ENCODE measurements around the gene RIPOR2. TPM values are rescaled to one million over a fixed set of nuclear protein-coding genes. Genes with fewer than 3 reads are reported as not detected.

RIPOR2 gene
- total RNA-seq, 1 experiment from 2014 or later: 5.0 TPM

DNA sequence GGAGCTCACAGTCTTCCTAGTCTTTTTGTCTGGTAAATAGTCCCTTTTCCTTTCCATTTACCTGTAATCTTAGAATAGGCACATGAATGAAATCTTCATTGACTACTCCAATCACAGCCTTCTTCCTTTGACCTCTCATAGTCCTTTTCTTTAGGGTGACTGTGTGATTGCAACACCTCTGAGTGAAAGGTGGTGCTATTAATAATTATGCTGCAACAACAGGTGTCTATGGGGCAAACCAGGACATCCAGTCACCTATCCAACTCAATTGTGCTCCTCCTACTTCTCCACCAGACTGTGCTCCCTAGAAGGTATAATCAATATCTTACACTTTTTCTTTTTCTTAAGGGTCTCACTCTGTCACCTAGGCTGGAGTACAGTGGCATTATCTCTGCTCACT, 29.4 kb downstream of the RIPOR2 start:
- TF ChIP-seq, protein P1, sequence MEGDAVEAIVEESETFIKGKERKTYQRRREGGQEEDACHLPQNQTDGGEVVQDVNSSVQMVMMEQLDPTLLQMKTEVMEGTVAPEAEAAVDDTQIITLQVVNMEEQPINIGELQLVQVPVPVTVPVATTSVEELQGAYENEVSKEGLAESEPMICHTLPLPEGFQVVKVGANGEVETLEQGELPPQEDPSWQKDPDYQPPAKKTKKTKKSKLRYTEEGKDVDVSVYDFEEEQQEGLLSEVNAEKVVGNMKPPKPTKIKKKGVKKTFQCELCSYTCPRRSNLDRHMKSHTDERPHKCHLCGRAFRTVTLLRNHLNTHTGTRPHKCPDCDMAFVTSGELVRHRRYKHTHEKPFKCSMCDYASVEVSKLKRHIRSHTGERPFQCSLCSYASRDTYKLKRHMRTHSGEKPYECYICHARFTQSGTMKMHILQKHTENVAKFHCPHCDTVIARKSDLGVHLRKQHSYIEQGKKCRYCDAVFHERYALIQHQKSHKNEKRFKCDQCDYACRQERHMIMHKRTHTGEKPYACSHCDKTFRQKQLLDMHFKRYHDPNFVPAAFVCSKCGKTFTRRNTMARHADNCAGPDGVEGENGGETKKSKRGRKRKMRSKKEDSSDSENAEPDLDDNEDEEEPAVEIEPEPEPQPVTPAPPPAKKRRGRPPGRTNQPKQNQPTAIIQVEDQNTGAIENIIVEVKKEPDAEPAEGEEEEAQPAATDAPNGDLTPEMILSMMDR (conservative IDR thresholded peaks at IDR 0.05): no peak
- Histone ChIP-seq H3K23ac (ENCODE audit: insufficient read length, low read depth, low read length) (no peak overlapping the region), H2BK120ac (ENCODE audit: low read depth, low read length, poor library complexity, severe bottlenecking) (no peak overlapping the region), H2BK12ac (ENCODE audit: insufficient read length, low read depth, low read length) (no peak overlapping the region), H2BK15ac (ENCODE audit: low read depth, low read length) (no peak overlapping the region), H3K4ac (ENCODE audit: low read depth, low read length) (no peak overlapping the region), H3K18ac (ENCODE audit: insufficient read length, low read depth, low read length) (no peak overlapping the region), H3K27ac (ENCODE audit: insufficient read length, low read depth, low read length) (no peak overlapping the region), H3K4me1 (ENCODE audit: insufficient read depth, low read length) (peaks cover 2% of the 10 kb centered on the region; the same call in 1 of the 2 replicates), H4K5ac (ENCODE audit: insufficient read length, low read depth, low read length) (no peak overlapping the region), H4K91ac (ENCODE audit: insufficient read length, low read depth, low read length) (no peak overlapping the region), H3K9me3 (ENCODE audit: control insufficient read depth, low read depth, low read length) (no peaks in the 10 kb centered on the region), H3K4me2 (ENCODE audit: insufficient read depth, insufficient read length, low read length) (no peak overlapping the region), H4K20me1 (ENCODE audit: control insufficient read depth, insufficient read depth, insufficient read length) (no peaks in the 10 kb centered on the region), H3K23me2 (ENCODE audit: insufficient read length, low read depth, low read length, poor library complexity, severe bottlenecking) (peaks cover 17% of the 10 kb centered on the region), H3K27me3 (ENCODE audit: insufficient read depth, low read length) (no peaks in the 10 kb centered on the region), H3K79me2 (ENCODE audit: insufficient read depth, low read length) (no peaks in the 10 kb centered on the region; the same call in 1 of the 2 replicates), H3K79me1 (ENCODE audit: insufficient read depth, low read depth, low read length, poor library complexity, severe bottlenecking) (no peaks in the 10 kb centered on the region), H4K8ac (replicated peaks; ENCODE audit: insufficient read length, low read depth, low read length) (no peak overlapping the region), H3K9ac (ENCODE audit: extremely low read depth, insufficient read length, low read length) (no peak overlapping the region), H2BK5ac (ENCODE audit: insufficient read length, low read length) (no peak overlapping the region), H2BK20ac (ENCODE audit: low read depth, low read length, poor library complexity, severe bottlenecking) (no peak overlapping the region), H3K56ac (ENCODE audit: insufficient read length, low read depth, low read length) (no peak overlapping the region), H2AK5ac (ENCODE audit: insufficient read length, low read length) (no peak overlapping the region), H3K14ac (ENCODE audit: insufficient read depth, low read length) (no peak overlapping the region), H2AFZ (ENCODE audit: low read length) (no peak overlapping the region), H3T11ph (ENCODE audit: low read length) (no peak overlapping the region)
- Mint-ChIP-seq H3K27ac (no peak overlapping the region; a peak in 1 of 7 replicates), H3K4me1 (peaks cover 27 to 30% of the 10 kb centered on the region in 2 experiments), H3K9me3 (no peaks in the 10 kb centered on the region; a peak in 1 of 5 replicates), H3K27me3 (ENCODE audit: low read depth) (peaks cover 31% of the 10 kb centered on the region), H3K4me3 (no peak overlapping the region), H3K36me3 (ENCODE audit: insufficient read depth in 1 of 3, low read depth in 3 of 3) (peaks cover 0 to 11% (median 0%) of the 10 kb centered on the region in 3 experiments; a peak in 3 of 7 replicates)
- DNase-seq: no peak

All from H9 (cell line).